Thyroid gland (tissue), 4 donors: ENCODE data around the gene ARHGEF10L.

Experiments
- CTCF ChIP-seq, 6 experiments: fragments of 200-600 bp in 3 of 6; fragments of 450-650 bp in 3 of 6; sonication (generic) in 3 of 6; IDR thresholded peaks; one replicate each; pipeline ENCODE4 v1.5.1; 2016 to 2019; ENCODE audit warnings: antibody characterized with exemption in 6 of 6, mild to moderate bottlenecking in 2 of 6, inconsistent platforms in 1 of 6, moderate library complexity in 1 of 6
- POLR2A ChIP-seq, 2 donors: fragments of 450-650 bp; IDR thresholded peaks; one replicate each; pipeline ENCODE4 v1.6.1; 2017; ENCODE audit warnings: antibody characterized with exemption in 2 of 2, mild to moderate bottlenecking in 2 of 2, moderate library complexity in 1 of 2

DNA sequence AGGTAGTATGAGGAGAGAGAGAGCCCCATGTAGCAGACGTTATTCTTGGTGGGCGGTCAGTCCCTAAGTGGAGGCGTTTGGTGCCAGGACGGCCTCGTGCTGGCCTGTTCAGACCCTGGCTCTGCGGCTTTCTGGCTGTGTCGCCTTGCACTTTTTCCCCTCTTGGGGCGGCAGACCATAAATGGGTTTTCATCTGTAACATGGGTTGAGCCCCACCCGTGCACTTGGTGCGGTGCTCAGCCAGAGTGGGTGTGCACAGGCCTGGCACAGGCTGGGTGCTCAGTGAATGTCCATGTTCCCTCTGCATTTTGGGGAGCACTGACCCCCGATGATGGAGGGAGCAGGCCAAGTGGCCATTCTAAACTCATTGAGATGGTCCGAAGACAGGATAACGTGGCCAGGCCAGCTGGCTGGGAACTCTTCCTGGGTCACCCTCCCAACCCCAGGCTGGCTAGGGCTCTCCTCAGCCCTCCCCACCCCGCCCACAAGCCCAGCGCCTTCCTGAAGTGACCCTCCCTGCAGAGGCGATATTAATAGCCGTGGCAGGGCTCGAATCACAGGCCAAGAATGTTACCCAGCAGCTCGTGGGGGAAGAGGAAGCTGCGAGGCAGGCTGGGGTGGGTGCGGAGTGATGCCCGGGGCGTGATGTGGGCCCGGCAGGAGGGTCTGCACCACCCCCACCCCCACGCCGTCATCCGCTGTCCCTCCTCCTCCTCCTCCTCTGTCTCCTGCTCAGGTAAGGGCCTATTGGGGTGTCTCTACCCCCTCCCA is 78.5 kb downstream of the ARHGEF10L start:
- TF ChIP-seq CTCF (IDR thresholded peaks at IDR 0.05) (no peak), POLR2A (IDR thresholded peaks at IDR 0.05) (no peak)
